ENCODE data around the gene TSHZ2. TPM values are rescaled to one million over a fixed set of nuclear protein-coding genes. Genes with fewer than 3 reads are reported as not detected.

The TSHZ2 gene
- total and polyA plus RNA-seq, 2 of the 4 experiments (the other 2 are of a cell fraction), result under 0.01 to 0.02 TPM

DNA sequence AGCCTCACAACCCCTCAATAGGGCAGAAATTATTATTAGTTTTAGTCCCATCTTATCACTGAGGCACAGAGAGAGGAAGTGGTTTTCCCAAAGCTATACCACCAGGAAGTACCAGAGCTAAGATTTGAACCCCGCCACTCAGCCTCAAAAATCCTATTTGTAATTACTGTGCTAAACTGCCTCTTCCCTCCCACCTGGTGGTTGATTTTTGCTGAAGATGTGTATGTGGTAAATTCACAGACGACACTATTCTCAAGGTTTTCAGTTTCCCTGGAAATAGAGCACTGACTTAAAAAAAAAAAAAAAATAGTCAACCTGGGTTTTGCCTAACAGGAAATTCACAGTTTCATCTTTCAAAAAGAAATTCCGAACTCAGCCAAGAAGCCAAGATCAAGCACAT lies 57.9 kb downstream of the TSHZ2 start:
- no TSS peak for BruUV-seq (replicated peaks)
- Histone ChIP-seq H3K9me3 (ENCODE audit: control insufficient read depth, insufficient read depth, low read length) (no peaks in the 10 kb centered on the region; the same call in 1 of the 2 replicates), H2BK20ac (ENCODE audit: low read depth, low read length) (no peak overlapping the region), H3K23ac (ENCODE audit: low read depth, low read length) (no peak overlapping the region), H3K9me1 (ENCODE audit: insufficient read depth, low read length) (no peaks in the 10 kb centered on the region), H3K4me2 (ENCODE audit: low read depth, low read length) (no peak overlapping the region), H2AK9ac (replicated peaks; ENCODE audit: low read depth, low read length, poor library complexity) (no peak overlapping the region), H3K4me1 (ENCODE audit: control insufficient read depth, insufficient read depth, low read length) (no peaks in the 10 kb centered on the region), H3K27ac (ENCODE audit: insufficient read depth, low read length) (no peak overlapping the region), H2BK5ac (ENCODE audit: low read depth, low read length, poor library complexity, severe bottlenecking) (no peak overlapping the region), H3K36me3 (ENCODE audit: control insufficient read depth, insufficient read depth, low read length) (no peaks in the 10 kb centered on the region), H2BK15ac (ENCODE audit: low read depth, low read length) (no peak overlapping the region), H2BK120ac (ENCODE audit: low read depth, low read length) (no peak overlapping the region), H2AFZ (replicated peaks; ENCODE audit: low read length, poor library complexity) (no peak overlapping the region), H3K79me1 (ENCODE audit: low read depth in 1 of 2, low read length in 2 of 2) (no peaks in the 10 kb centered on the region), H3K9ac (ENCODE audit: low read depth, low read length) (no peak overlapping the region), H4K5ac (ENCODE audit: low read depth, low read length) (no peak overlapping the region), H4K91ac (ENCODE audit: insufficient read depth, low read depth, low read length) (no peak overlapping the region), H2AK5ac (ENCODE audit: low read depth, low read length) (no peak overlapping the region), H3K27me3 (ENCODE audit: control insufficient read depth, insufficient read depth, low read length) (no peaks in the 10 kb centered on the region), H3K56ac (ENCODE audit: extremely low read depth, insufficient read depth, low read length) (no peak overlapping the region), H3K4me3 (ENCODE audit: insufficient read depth, low read depth, low read length) (no peak overlapping the region), H4K20me1 (ENCODE audit: insufficient read depth, low read length) (no peaks in the 10 kb centered on the region), H3K14ac (replicated peaks; ENCODE audit: low read depth, low read length) (no peak overlapping the region), H3K18ac (ENCODE audit: low read depth, low read length) (no peak overlapping the region), H3K4ac (ENCODE audit: low read depth, low read length) (no peak overlapping the region), H4K8ac (ENCODE audit: low read depth in 2 of 2, low read length in 2 of 2) (no peak overlapping the region)
- TF ChIP-seq BHLHE40 (IDR thresholded peaks at IDR 0.05; ENCODE audit: low read depth, low read length), result no peak
- ChIA-PET POLR2A (ENCODE audit: unreplicated experiment) (no interaction called here), CTCF (interaction anchor here (0.5 kb wide), 1 partner anchor 29 kb away, joined by 3 read pairs; no protein-coding TSS in a partner anchor)
- intact Hi-C loops (cut with micrococcal nuclease), result no loop called here
- DNase-seq (no peak), ATAC-seq (ENCODE audit: low read depth) (no peak)
- dilution Hi-C loops (cut with HindIII; ENCODE audit: low sequenced_read_pairs, unreplicated experiment), result no loop called here
- no CpG with 5 or more reads among the region's 3 CpGs for WGBS, 2 experiments (ENCODE audit: extremely low coverage in 2 of 2, insufficient read length in 1 of 2)
- in situ Hi-C loops (cut with MboI; ENCODE audit: low sequenced_read_pairs), result no loop called here

Data from IMR-90 (cell line).